Endothelial cell of umbilical vein (primary cell): ENCODE results near the gene LGALS7. TPM values are rescaled to one million over a fixed set of nuclear protein-coding genes. Genes with fewer than 3 reads are reported as not detected.

Experiments used
- BruUV-seq: library from RNA; stranded (reverse); fragments of 400-500 nt; replicated peaks from 2 replicates; lab custom pipeline; 2021; lab: Mats Ljungman, UMichigan
- CTCF ChIA-PET: fragments of 300-600, 350-600 bp; sonication (Branson Sonifier 250); formaldehyde crosslinking; loops from one replicate; lab custom pipeline; 2021; ENCODE audit warnings: antibody characterized with exemption, inconsistent platforms; lab: Charles Lee
- POLR2A ChIA-PET: fragments of 300-600, 350-600 bp; sonication (Branson Sonifier 250); formaldehyde crosslinking; loops from one replicate; lab custom pipeline; 2021; ENCODE audit warnings: antibody characterized with exemption, inconsistent platforms; lab: Charles Lee
- DNase-seq: peaks from one replicate; pipeline ENCODE4 v3.0.0-alpha.2; 2011; ENCODE audit warnings: low read depth, low spot score
- FAIRE-seq: peaks from 2 replicates; lab custom pipeline; 2011; peaks lifted over from hg19 to GRCh38; lab: Jason Lieb, UNC
- H2AFZ ChIP-seq: 2 replicates; pipeline ENCODE4 v1.6.0; 2012; ENCODE audit warnings: low read depth, low read length, control low read depth, inconsistent platforms
- H3K27ac ChIP-seq: 2 replicates; pipeline ENCODE4 v1.5.1; 2011; ENCODE audit warnings: low read depth, mild to moderate bottlenecking, control low read depth, low read length, moderate library complexity; ENCODE audit not compliant: insufficient read depth
- H3K27me3 ChIP-seq, 2 experiments: 2 replicates each; pipeline versions ENCODE4 v1.6.0 to v1.6.1; 2011; ENCODE audit warnings: low read length in 2 of 2, mixed read lengths in 1 of 2; ENCODE audit not compliant: control insufficient read depth in 2 of 2, insufficient read depth in 2 of 2
- H3K36me3 ChIP-seq, 2 experiments: 2 replicates in 1 of 2; 3 replicates in 1 of 2; pipeline ENCODE4 v1.5.1; 2011; ENCODE audit warnings: low read length in 2 of 2, mild to moderate bottlenecking in 1 of 2, moderate library complexity in 1 of 2; ENCODE audit not compliant: control insufficient read depth in 2 of 2, insufficient read depth in 2 of 2; ENCODE audit errors: extremely low read depth in 1 of 2
- H3K4me1 ChIP-seq: 3 replicates; pipeline ENCODE4 v1.5.1; 2011; ENCODE audit warnings: mild to moderate bottlenecking, low read length; ENCODE audit not compliant: control insufficient read depth, insufficient read depth; ENCODE audit errors: extremely low read depth
- H3K4me2 ChIP-seq: 2 replicates; pipeline ENCODE4 v1.6.1; 2011; ENCODE audit warnings: low read length, control low read depth, mixed read lengths; ENCODE audit not compliant: insufficient read depth
- H3K4me3 ChIP-seq, 3 experiments: fragments of 200-600 bp in 1 of 3; sonication (generic), shearing (Covaris generic) in 1 of 3; replicated peaks in 1 of 3; 2 replicates each; pipeline ENCODE4 v1.5.1; 2011 to 2016; ENCODE audit warnings: control low read depth in 3 of 3, low read length in 3 of 3, mild to moderate bottlenecking in 2 of 3, inconsistent platforms in 1 of 3, low read depth in 1 of 3, moderate library complexity in 1 of 3; ENCODE audit not compliant: insufficient read depth in 1 of 3
- H3K79me2 ChIP-seq: 2 replicates; pipeline ENCODE4 v1.6.0; 2012; ENCODE audit warnings: low read length, inconsistent platforms; ENCODE audit not compliant: control insufficient read depth, insufficient read depth
- H3K9ac ChIP-seq: replicated peaks from 2 replicates; pipeline ENCODE3; 2011; ENCODE audit warnings: low read length, control low read depth; ENCODE audit not compliant: insufficient read depth; ENCODE audit errors: extremely low read depth
- H3K9me1 ChIP-seq: replicated peaks from 3 replicates; pipeline ENCODE4 v1.6.0; 2011; ENCODE audit warnings: mild to moderate bottlenecking, low read length; ENCODE audit not compliant: control insufficient read depth, insufficient read depth; ENCODE audit errors: extremely low read depth
- H3K9me3 ChIP-seq: replicated peaks from 2 replicates; pipeline ENCODE4 v1.5.1; 2012; ENCODE audit warnings: low read length, inconsistent platforms; ENCODE audit not compliant: control insufficient read depth, insufficient read depth
- H4K20me1 ChIP-seq: replicated peaks from 2 replicates; pipeline ENCODE3; 2011; ENCODE audit warnings: mild to moderate bottlenecking, low read length; ENCODE audit not compliant: control insufficient read depth, insufficient read depth; ENCODE audit errors: extremely low read depth
- CTCF ChIP-seq, 2 donors: IDR thresholded peaks; 1 replicate in 1 of 2; 2 replicates in 1 of 2; pipeline ENCODE4 v1.5.1; 2011; ENCODE audit warnings: low read length in 2 of 2, mild to moderate bottlenecking in 2 of 2, moderate library complexity in 2 of 2, control low read depth in 1 of 2, inconsistent platforms in 1 of 2, low read depth in 1 of 2; ENCODE audit not compliant: insufficient read depth in 1 of 2; ENCODE audit errors: extremely low read depth in 1 of 2
- EZH2 ChIP-seq: IDR thresholded peaks from 2 replicates; pipeline ENCODE4 v1.6.1; 2012; ENCODE audit warnings: borderline replicate concordance, low read depth, mild to moderate bottlenecking, moderate library complexity, low read length, inconsistent platforms; ENCODE audit not compliant: severe bottlenecking
- FOS ChIP-seq: IDR thresholded peaks from 2 replicates; pipeline ENCODE4 v1.6.1; 2011; ENCODE audit warnings: mild to moderate bottlenecking, low read length, moderate library complexity, borderline replicate concordance; ENCODE audit not compliant: insufficient read depth
- GATA2 ChIP-seq: IDR thresholded peaks from 2 replicates; pipeline ENCODE4 v1.7.0; 2011; ENCODE audit warnings: low read depth, mild to moderate bottlenecking, moderate library complexity, mixed read lengths, low read length; ENCODE audit not compliant: insufficient read length, insufficient read depth
- JUN ChIP-seq: IDR thresholded peaks from 2 replicates; pipeline ENCODE4 v1.6.1; 2011; ENCODE audit warnings: borderline replicate concordance, low read depth; ENCODE audit not compliant: insufficient read length, insufficient read depth
- MYC ChIP-seq: IDR thresholded peaks from one replicate; pipeline ENCODE4 v1.6.1; 2011; ENCODE audit warnings: mild to moderate bottlenecking, low read depth, low read length
- dilution Hi-C: fragments of 300-500 bp; cut with MboI; formaldehyde crosslinking; loops from one replicate; pipeline ENCODE4 v1.15.0; 2019; ENCODE audit warnings: low sequenced_read_pairs; ENCODE audit not compliant: extremely low pct_ligation_motif_present
- intact Hi-C: fragments of 100-400 bp; cut with micrococcal nuclease; formaldehyde crosslinking; loops from one replicate; pipeline ENCODE4 v1.10.0; 2022
- polyA plus RNA-seq, 4 experiments: library from polyadenylated mRNA; depleted of rRNA in 3 of 4; stranded (reverse) in 3 of 4; unstranded in 1 of 4; fragments of >200 nt; gene quantifications; 2 replicates each; pipeline versions ENCODE4 v1.2.1 to v1.2.3, GENCODE V29; 2011 to 2012; ENCODE audit warnings: missing spikeins in 1 of 4
- total RNA-seq: library from RNA; stranded (reverse); gene quantifications from 2 replicates; pipeline ENCODE4 v1.2.3, GENCODE V29; 2021
- TF ChIP-seq, protein P1 (sequence below): IDR thresholded peaks from 2 replicates; pipeline ENCODE4 v1.6.1; 2011; ENCODE audit not compliant: insufficient read depth, insufficient read length

Gene LGALS7
- total and polyA plus RNA-seq, 2 donors (not counting 3 experiments of a cell fraction or from before 2014, with no cell fraction given), result not detected

GRCh38 chr19:38809592-38810252 lies 36.4 kb upstream of the LGALS7 start:
- ChIA-PET POLR2A (no interaction called here), CTCF (interaction anchor here (0.7 to 1.6 kb wide), 2 partner anchors 17 to 28 kb away, joined by 3 to 4 read pairs; no protein-coding TSS in a partner anchor)
- Histone ChIP-seq H3K36me3 (no peaks in the 10 kb centered on the region), H3K9me3 (no peaks in the 10 kb centered on the region), H4K20me1 (no peaks in the 10 kb centered on the region), H3K4me3 (no peak overlapping the region), H3K4me1 (peaks cover 8% of the 10 kb centered on the region), H3K9me1 (no peaks in the 10 kb centered on the region), H3K27ac (no peak overlapping the region), H3K27me3 (no peaks in the 10 kb centered on the region), H2AFZ (no peak overlapping the region), H3K79me2 (no peaks in the 10 kb centered on the region), H3K4me2 (no peak overlapping the region), H3K9ac (no peak overlapping the region)
- FAIRE-seq (no peak), DNase-seq (no peak)
- intact Hi-C loops (no loop called here), dilution Hi-C loops (no loop called here)
- no peak for TF ChIP-seq FOS
- no peak for TF ChIP-seq MYC
- TF ChIP-seq CTCF (IDR thresholded peaks at IDR 0.05; ENCODE audit: extremely low read depth in 1 of 2, insufficient read depth in 1 of 2, low read depth in 1 of 2, low read length in 2 of 2), result no peak
- no peak for TF ChIP-seq JUN
- TF ChIP-seq, protein P1, sequence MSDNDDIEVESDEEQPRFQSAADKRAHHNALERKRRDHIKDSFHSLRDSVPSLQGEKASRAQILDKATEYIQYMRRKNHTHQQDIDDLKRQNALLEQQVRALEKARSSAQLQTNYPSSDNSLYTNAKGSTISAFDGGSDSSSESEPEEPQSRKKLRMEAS, result no peak
- no peak for TF ChIP-seq GATA2
- TF ChIP-seq EZH2, result no peak
- no TSS peak for BruUV-seq
